GM23338 (cell line): Measurements from ENCODE around the gene PLAGL1. TPM values are rescaled to one million over a fixed set of nuclear protein-coding genes. Genes with fewer than 3 reads are reported as not detected.

Experiments
- ATAC-seq: fragments of 200-7000 bp; cut with Tn5 transposase; 3 replicates; pipeline ENCODE4 v1.9.1; 2020
- DNase-seq: peaks from one replicate; pipeline ENCODE4 v3.0.0-alpha.2; 2015; ENCODE audit warnings: low spot score
- H2AFZ ChIP-seq: fragments of 200-600 bp; sonication (generic); 2 replicates; pipeline ENCODE4 v1.8.0; 2016; ENCODE audit warnings: antibody characterized with exemption, mild to moderate bottlenecking, moderate library complexity
- H3F3A ChIP-seq: fragments of 200-600 bp; sonication (generic); replicated peaks from 2 replicates; pipeline ENCODE4 v1.8.0; 2017; ENCODE audit warnings: antibody characterized with exemption, mixed run types, low read depth
- H3K27ac ChIP-seq: fragments of 200-600 bp; sonication (generic); 2 replicates; pipeline ENCODE4 v1.6.1; 2016; ENCODE audit warnings: low read depth
- H3K27me3 ChIP-seq: fragments of 200-600 bp; sonication (generic); 2 replicates; pipeline ENCODE4 v1.8.0; 2016; ENCODE audit warnings: mild to moderate bottlenecking, mixed run types, moderate library complexity; ENCODE audit not compliant: insufficient read depth
- H3K36me3 ChIP-seq: fragments of 200-600 bp; sonication (generic); 2 replicates; pipeline ENCODE4 v1.8.0; 2016; ENCODE audit warnings: mild to moderate bottlenecking; ENCODE audit not compliant: insufficient read depth
- H3K4me1 ChIP-seq: fragments of 200-600 bp; sonication (generic); 2 replicates; pipeline ENCODE4 v1.8.0; 2016; ENCODE audit warnings: mild to moderate bottlenecking, moderate library complexity; ENCODE audit not compliant: insufficient read depth
- H3K4me2 ChIP-seq: fragments of 200-600 bp; sonication (generic); 2 replicates; pipeline ENCODE4 v1.7.1; 2017; ENCODE audit warnings: mixed run types
- H3K4me3 ChIP-seq: fragments of 200-600 bp; sonication (generic); 2 replicates; pipeline ENCODE4 v1.6.1; 2016; ENCODE audit warnings: mixed run types
- H3K79me2 ChIP-seq: fragments of 200-600 bp; sonication (generic); replicated peaks from 2 replicates; pipeline ENCODE4 v1.8.0; 2017; ENCODE audit warnings: mild to moderate bottlenecking; ENCODE audit not compliant: insufficient read depth
- H3K9me2 ChIP-seq: fragments of 200-600 bp; sonication (generic); 2 replicates; pipeline ENCODE4 v1.8.0; 2017; ENCODE audit not compliant: insufficient read depth
- H4K20me1 ChIP-seq: fragments of 200-600 bp; sonication (generic); replicated peaks from 2 replicates; pipeline ENCODE4 v1.8.0; 2017; ENCODE audit warnings: mild to moderate bottlenecking; ENCODE audit not compliant: insufficient read depth
- H3K27ac Mint-ChIP-seq: 2 replicates; pipeline ENCODE4 v1.8.0; 2020; ENCODE audit warnings: inconsistent platforms, mild to moderate bottlenecking, moderate library complexity, mixed read lengths
- H3K27me3 Mint-ChIP-seq: 3 replicates; pipeline ENCODE4 v1.8.0; 2022; ENCODE audit warnings: low read depth, mild to moderate bottlenecking, moderate library complexity, mixed read lengths, inconsistent platforms; ENCODE audit not compliant: insufficient read depth, poor library complexity
- H3K36me3 Mint-ChIP-seq: 3 replicates; pipeline ENCODE4 v1.8.0; 2021; ENCODE audit warnings: low read depth, mild to moderate bottlenecking, inconsistent platforms, moderate library complexity, mixed read lengths
- H3K4me1 Mint-ChIP-seq: 3 replicates; pipeline ENCODE4 v1.8.0; 2020; ENCODE audit warnings: mild to moderate bottlenecking, inconsistent platforms, mixed read lengths
- H3K4me3 Mint-ChIP-seq: 3 replicates; pipeline ENCODE4 v1.8.0; 2021; ENCODE audit warnings: moderate library complexity, mild to moderate bottlenecking, inconsistent platforms, mixed read lengths
- H3K9me3 Mint-ChIP-seq: 3 replicates; pipeline ENCODE4 v1.8.0; 2020; ENCODE audit warnings: moderate library complexity, mild to moderate bottlenecking, inconsistent platforms, mixed read lengths
- CREB1 ChIP-seq: fragments of 250-450 bp; sonication (Bioruptor Pico); IDR thresholded peaks from 2 replicates; pipeline ENCODE4 v1.5.0; 2020; ENCODE audit warnings: low read depth, mild to moderate bottlenecking, moderate library complexity
- ETS1 ChIP-seq: IDR thresholded peaks from 2 replicates; pipeline ENCODE4 v1.6.1; 2016; ENCODE audit warnings: antibody characterized with exemption
- EZH2 ChIP-seq: fragments of 200-600 bp; sonication (generic); IDR thresholded peaks from one replicate; pipeline ENCODE4 v1.8.0; 2017; ENCODE audit warnings: antibody characterized with exemption, mild to moderate bottlenecking, low read depth; ENCODE audit not compliant: unreplicated experiment
- EZH2phosphoT487 ChIP-seq: fragments of 200-600 bp; sonication (generic); IDR thresholded peaks from one replicate; pipeline ENCODE4 v1.8.1; 2018; ENCODE audit warnings: antibody characterized with exemption; ENCODE audit not compliant: unreplicated experiment
- JUNB ChIP-seq: IDR thresholded peaks from one replicate; pipeline ENCODE4 v1.6.1; 2016; ENCODE audit warnings: antibody characterized with exemption; ENCODE audit not compliant: unreplicated experiment
- NANOG ChIP-seq: IDR thresholded peaks from 2 replicates; pipeline ENCODE4 v1.6.1; 2016; ENCODE audit warnings: antibody characterized with exemption, borderline replicate concordance
- POLR2AphosphoS5 ChIP-seq: IDR thresholded peaks from 2 replicates; pipeline ENCODE4 v1.6.1; 2016; ENCODE audit warnings: antibody characterized with exemption, low read depth
- REST ChIP-seq: IDR thresholded peaks from one replicate; pipeline ENCODE4 v1.6.1; 2018; ENCODE audit warnings: antibody characterized with exemption; ENCODE audit not compliant: unreplicated experiment
- STAT1 ChIP-seq: IDR thresholded peaks from one replicate; pipeline ENCODE4 v1.6.1; 2016; ENCODE audit warnings: antibody characterized with exemption; ENCODE audit not compliant: unreplicated experiment
- ZNF114 ChIP-seq: fragments of 250-450 bp; sonication (Bioruptor Pico); IDR thresholded peaks from 2 replicates; pipeline ENCODE4 v1.5.0; 2020; ENCODE audit warnings: mild to moderate bottlenecking, moderate library complexity
- ZNF331 ChIP-seq: fragments of 250-450 bp; sonication (Bioruptor Pico); IDR thresholded peaks from 2 replicates; pipeline ENCODE4 v1.5.0; 2020; ENCODE audit warnings: low read depth, mild to moderate bottlenecking, moderate library complexity
- polyA plus RNA-seq: library from polyadenylated mRNA; unstranded; fragments of >200 nt; fragmentation: Nextera tagmentation; extraction: Ambion mirVana; gene quantifications from 2 replicates; pipeline ENCODE4 v1.2.1, GENCODE V29; 2016
- total RNA-seq: library from RNA; depleted of rRNA; stranded (reverse); fragments of >200 nt; shearing (Covaris generic); gene quantifications from 2 replicates; pipeline ENCODE4 v1.2.3, GENCODE V29; 2014
- TF ChIP-seq, protein P1 (sequence below): fragments of 250-450 bp; sonication (Bioruptor Pico); IDR thresholded peaks from 2 replicates; pipeline ENCODE4 v1.5.0; 2020; ENCODE audit warnings: mild to moderate bottlenecking, moderate library complexity
- TF ChIP-seq, protein P2 (sequence below), 2 experiments: fragments of 200-600 bp in 1 of 2; sonication (generic) in 1 of 2; conservative IDR thresholded peaks; 2 replicates each; pipeline versions ENCODE4 v1.5.1 to v1.6.1; 2016 to 2017; ENCODE audit warnings: antibody characterized with exemption in 2 of 2, low read depth in 2 of 2, mild to moderate bottlenecking in 2 of 2, moderate library complexity in 1 of 2

PLAGL1 gene
- total and polyA plus RNA-seq, 2 experiments from 2014 or later: 0.90 to 1.7 TPM

- Histone ChIP-seq H3K4me3 (no peak overlapping the region), H4K20me1 (no peaks in the 10 kb centered on the region; the same call in 1 of the 2 replicates), H3K79me2 (no peaks in the 10 kb centered on the region), H2AFZ (no peak overlapping the region), H3K27me3 (peaks cover 59% of the 10 kb centered on the region), H3K27ac (no peak overlapping the region), H3K4me1 (no peaks in the 10 kb centered on the region), H3F3A (no peaks in the 10 kb centered on the region), H3K36me3 (no peaks in the 10 kb centered on the region), H3K9me2 (no peaks in the 10 kb centered on the region), H3K4me2 (no peak overlapping the region)
- peaks cover 8% of the 10 kb centered on the region; the same call in 2 of the 3 replicates for H3K9me3 Mint-ChIP-seq
- peaks cover 4% of the 10 kb centered on the region; the same call in 1 of the 3 replicates for H3K36me3 Mint-ChIP-seq
- no peak overlapping the region for H3K4me3 Mint-ChIP-seq
- no peaks in the 10 kb centered on the region for H3K4me1 Mint-ChIP-seq
- no peak for ATAC-seq
- DNase-seq: no peak
- TF ChIP-seq POLR2AphosphoS5: no peak
- no peak for TF ChIP-seq NANOG
- no peak for TF ChIP-seq ETS1
- no peak for TF ChIP-seq ZNF114 (CRISPR knock-in tag)
- TF ChIP-seq CREB1 (CRISPR knock-in tag): no peak
- no peak for TF ChIP-seq JUNB
- TF ChIP-seq ZNF331 (CRISPR knock-in tag): no peak
- TF ChIP-seq, protein P1, sequence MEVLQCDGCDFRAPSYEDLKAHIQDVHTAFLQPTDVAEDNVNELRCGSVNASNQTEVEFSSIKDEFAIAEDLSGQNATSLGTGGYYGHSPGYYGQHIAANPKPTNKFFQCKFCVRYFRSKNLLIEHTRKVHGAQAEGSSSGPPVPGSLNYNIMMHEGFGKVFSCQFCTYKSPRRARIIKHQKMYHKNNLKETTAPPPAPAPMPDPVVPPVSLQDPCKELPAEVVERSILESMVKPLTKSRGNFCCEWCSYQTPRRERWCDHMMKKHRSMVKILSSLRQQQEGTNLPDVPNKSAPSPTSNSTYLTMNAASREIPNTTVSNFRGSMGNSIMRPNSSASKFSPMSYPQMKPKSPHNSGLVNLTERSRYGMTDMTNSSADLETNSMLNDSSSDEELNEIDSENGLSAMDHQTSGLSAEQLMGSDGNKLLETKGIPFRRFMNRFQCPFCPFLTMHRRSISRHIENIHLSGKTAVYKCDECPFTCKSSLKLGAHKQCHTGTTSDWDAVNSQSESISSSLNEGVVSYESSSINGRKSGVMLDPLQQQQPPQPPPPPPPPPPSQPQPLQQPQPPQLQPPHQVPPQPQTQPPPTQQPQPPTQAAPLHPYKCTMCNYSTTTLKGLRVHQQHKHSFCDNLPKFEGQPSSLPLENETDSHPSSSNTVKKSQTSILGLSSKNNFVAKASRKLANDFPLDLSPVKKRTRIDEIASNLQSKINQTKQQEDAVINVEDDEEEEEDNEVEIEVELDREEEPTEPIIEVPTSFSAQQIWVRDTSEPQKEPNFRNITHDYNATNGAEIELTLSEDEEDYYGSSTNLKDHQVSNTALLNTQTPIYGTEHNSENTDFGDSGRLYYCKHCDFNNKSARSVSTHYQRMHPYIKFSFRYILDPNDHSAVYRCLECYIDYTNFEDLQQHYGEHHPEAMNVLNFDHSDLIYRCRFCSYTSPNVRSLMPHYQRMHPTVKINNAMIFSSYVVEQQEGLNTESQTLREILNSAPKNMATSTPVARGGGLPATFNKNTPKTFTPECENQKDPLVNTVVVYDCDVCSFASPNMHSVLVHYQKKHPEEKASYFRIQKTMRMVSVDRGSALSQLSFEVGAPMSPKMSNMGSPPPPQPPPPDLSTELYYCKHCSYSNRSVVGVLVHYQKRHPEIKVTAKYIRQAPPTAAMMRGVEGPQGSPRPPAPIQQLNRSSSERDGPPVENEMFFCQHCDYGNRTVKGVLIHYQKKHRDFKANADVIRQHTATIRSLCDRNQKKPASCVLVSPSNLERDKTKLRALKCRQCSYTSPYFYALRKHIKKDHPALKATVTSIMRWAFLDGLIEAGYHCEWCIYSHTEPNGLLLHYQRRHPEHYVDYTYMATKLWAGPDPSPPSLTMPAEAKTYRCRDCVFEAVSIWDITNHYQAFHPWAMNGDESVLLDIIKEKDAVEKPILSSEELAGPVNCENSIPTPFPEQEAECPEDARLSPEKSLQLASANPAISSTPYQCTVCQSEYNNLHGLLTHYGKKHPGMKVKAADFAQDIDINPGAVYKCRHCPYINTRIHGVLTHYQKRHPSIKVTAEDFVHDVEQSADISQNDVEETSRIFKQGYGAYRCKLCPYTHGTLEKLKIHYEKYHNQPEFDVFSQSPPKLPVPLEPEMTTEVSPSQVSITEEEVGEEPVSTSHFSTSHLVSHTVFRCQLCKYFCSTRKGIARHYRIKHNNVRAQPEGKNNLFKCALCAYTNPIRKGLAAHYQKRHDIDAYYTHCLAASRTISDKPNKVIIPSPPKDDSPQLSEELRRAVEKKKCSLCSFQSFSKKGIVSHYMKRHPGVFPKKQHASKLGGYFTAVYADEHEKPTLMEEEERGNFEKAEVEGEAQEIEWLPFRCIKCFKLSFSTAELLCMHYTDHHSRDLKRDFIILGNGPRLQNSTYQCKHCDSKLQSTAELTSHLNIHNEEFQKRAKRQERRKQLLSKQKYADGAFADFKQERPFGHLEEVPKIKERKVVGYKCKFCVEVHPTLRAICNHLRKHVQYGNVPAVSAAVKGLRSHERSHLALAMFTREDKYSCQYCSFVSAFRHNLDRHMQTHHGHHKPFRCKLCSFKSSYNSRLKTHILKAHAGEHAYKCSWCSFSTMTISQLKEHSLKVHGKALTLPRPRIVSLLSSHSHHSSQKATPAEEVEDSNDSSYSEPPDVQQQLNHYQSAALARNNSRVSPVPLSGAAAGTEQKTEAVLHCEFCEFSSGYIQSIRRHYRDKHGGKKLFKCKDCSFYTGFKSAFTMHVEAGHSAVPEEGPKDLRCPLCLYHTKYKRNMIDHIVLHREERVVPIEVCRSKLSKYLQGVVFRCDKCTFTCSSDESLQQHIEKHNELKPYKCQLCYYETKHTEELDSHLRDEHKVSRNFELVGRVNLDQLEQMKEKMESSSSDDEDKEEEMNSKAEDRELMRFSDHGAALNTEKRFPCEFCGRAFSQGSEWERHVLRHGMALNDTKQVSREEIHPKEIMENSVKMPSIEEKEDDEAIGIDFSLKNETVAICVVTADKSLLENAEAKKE (CRISPR knock-in tag): no peak
- TF ChIP-seq EZH2phosphoT487: no peak
- TF ChIP-seq STAT1: no peak
- TF ChIP-seq, protein P2, sequence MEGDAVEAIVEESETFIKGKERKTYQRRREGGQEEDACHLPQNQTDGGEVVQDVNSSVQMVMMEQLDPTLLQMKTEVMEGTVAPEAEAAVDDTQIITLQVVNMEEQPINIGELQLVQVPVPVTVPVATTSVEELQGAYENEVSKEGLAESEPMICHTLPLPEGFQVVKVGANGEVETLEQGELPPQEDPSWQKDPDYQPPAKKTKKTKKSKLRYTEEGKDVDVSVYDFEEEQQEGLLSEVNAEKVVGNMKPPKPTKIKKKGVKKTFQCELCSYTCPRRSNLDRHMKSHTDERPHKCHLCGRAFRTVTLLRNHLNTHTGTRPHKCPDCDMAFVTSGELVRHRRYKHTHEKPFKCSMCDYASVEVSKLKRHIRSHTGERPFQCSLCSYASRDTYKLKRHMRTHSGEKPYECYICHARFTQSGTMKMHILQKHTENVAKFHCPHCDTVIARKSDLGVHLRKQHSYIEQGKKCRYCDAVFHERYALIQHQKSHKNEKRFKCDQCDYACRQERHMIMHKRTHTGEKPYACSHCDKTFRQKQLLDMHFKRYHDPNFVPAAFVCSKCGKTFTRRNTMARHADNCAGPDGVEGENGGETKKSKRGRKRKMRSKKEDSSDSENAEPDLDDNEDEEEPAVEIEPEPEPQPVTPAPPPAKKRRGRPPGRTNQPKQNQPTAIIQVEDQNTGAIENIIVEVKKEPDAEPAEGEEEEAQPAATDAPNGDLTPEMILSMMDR (conservative IDR thresholded peaks at IDR 0.05; ENCODE audit: low read depth in 2 of 2): no peak
- TF ChIP-seq EZH2: no peak
- TF ChIP-seq REST: no peak
- H3K27me3 Mint-ChIP-seq: peaks cover 9% of the 10 kb centered on the region
- no peak overlapping the region for H3K27ac Mint-ChIP-seq
Observed at GRCh38 chr6:143992285-143992684, 15.8 kb downstream of the PLAGL1 start.
